Endothelial cell of umbilical vein (primary cell): Measurements from ENCODE around the gene PCSK6. TPM values are rescaled to one million over a fixed set of nuclear protein-coding genes. Genes with fewer than 3 reads are reported as not detected.

ENCODE experiments used
- BruUV-seq: library from RNA; stranded (reverse); fragments of 400-500 nt; replicated peaks from 2 replicates; lab custom pipeline; 2021; lab: Mats Ljungman, UMichigan
- CTCF ChIA-PET: fragments of 300-600, 350-600 bp; sonication (Branson Sonifier 250); formaldehyde crosslinking; loops from one replicate; lab custom pipeline; 2021; ENCODE audit warnings: antibody characterized with exemption, inconsistent platforms; lab: Charles Lee
- POLR2A ChIA-PET: fragments of 300-600, 350-600 bp; sonication (Branson Sonifier 250); formaldehyde crosslinking; loops from one replicate; lab custom pipeline; 2021; ENCODE audit warnings: antibody characterized with exemption, inconsistent platforms; lab: Charles Lee
- DNase-seq: peaks from one replicate; pipeline ENCODE4 v3.0.0-alpha.2; 2011; ENCODE audit warnings: low read depth, low spot score
- FAIRE-seq: peaks from 2 replicates; lab custom pipeline; 2011; peaks lifted over from hg19 to GRCh38; lab: Jason Lieb, UNC
- H2AFZ ChIP-seq: 2 replicates; pipeline ENCODE4 v1.6.0; 2012; ENCODE audit warnings: low read depth, low read length, control low read depth, inconsistent platforms
- H3K27ac ChIP-seq: 2 replicates; pipeline ENCODE4 v1.5.1; 2011; ENCODE audit warnings: low read depth, mild to moderate bottlenecking, control low read depth, low read length, moderate library complexity; ENCODE audit not compliant: insufficient read depth
- H3K27me3 ChIP-seq, 2 experiments: 2 replicates each; pipeline versions ENCODE4 v1.6.0 to v1.6.1; 2011; ENCODE audit warnings: low read length in 2 of 2, mixed read lengths in 1 of 2; ENCODE audit not compliant: control insufficient read depth in 2 of 2, insufficient read depth in 2 of 2
- H3K36me3 ChIP-seq, 2 experiments: 2 replicates in 1 of 2; 3 replicates in 1 of 2; pipeline ENCODE4 v1.5.1; 2011; ENCODE audit warnings: low read length in 2 of 2, mild to moderate bottlenecking in 1 of 2, moderate library complexity in 1 of 2; ENCODE audit not compliant: control insufficient read depth in 2 of 2, insufficient read depth in 2 of 2; ENCODE audit errors: extremely low read depth in 1 of 2
- H3K4me1 ChIP-seq: 3 replicates; pipeline ENCODE4 v1.5.1; 2011; ENCODE audit warnings: mild to moderate bottlenecking, low read length; ENCODE audit not compliant: control insufficient read depth, insufficient read depth; ENCODE audit errors: extremely low read depth
- H3K4me2 ChIP-seq: 2 replicates; pipeline ENCODE4 v1.6.1; 2011; ENCODE audit warnings: low read length, control low read depth, mixed read lengths; ENCODE audit not compliant: insufficient read depth
- H3K4me3 ChIP-seq, 3 experiments: fragments of 200-600 bp in 1 of 3; sonication (generic), shearing (Covaris generic) in 1 of 3; replicated peaks in 1 of 3; 2 replicates each; pipeline ENCODE4 v1.5.1; 2011 to 2016; ENCODE audit warnings: control low read depth in 3 of 3, low read length in 3 of 3, mild to moderate bottlenecking in 2 of 3, inconsistent platforms in 1 of 3, low read depth in 1 of 3, moderate library complexity in 1 of 3; ENCODE audit not compliant: insufficient read depth in 1 of 3
- H3K79me2 ChIP-seq: 2 replicates; pipeline ENCODE4 v1.6.0; 2012; ENCODE audit warnings: low read length, inconsistent platforms; ENCODE audit not compliant: control insufficient read depth, insufficient read depth
- H3K9ac ChIP-seq: replicated peaks from 2 replicates; pipeline ENCODE3; 2011; ENCODE audit warnings: low read length, control low read depth; ENCODE audit not compliant: insufficient read depth; ENCODE audit errors: extremely low read depth
- H3K9me1 ChIP-seq: replicated peaks from 3 replicates; pipeline ENCODE4 v1.6.0; 2011; ENCODE audit warnings: mild to moderate bottlenecking, low read length; ENCODE audit not compliant: control insufficient read depth, insufficient read depth; ENCODE audit errors: extremely low read depth
- H3K9me3 ChIP-seq: replicated peaks from 2 replicates; pipeline ENCODE4 v1.5.1; 2012; ENCODE audit warnings: low read length, inconsistent platforms; ENCODE audit not compliant: control insufficient read depth, insufficient read depth
- H4K20me1 ChIP-seq: replicated peaks from 2 replicates; pipeline ENCODE3; 2011; ENCODE audit warnings: mild to moderate bottlenecking, low read length; ENCODE audit not compliant: control insufficient read depth, insufficient read depth; ENCODE audit errors: extremely low read depth
- CTCF ChIP-seq, 2 donors: IDR thresholded peaks; 1 replicate in 1 of 2; 2 replicates in 1 of 2; pipeline ENCODE4 v1.5.1; 2011; ENCODE audit warnings: low read length in 2 of 2, mild to moderate bottlenecking in 2 of 2, moderate library complexity in 2 of 2, control low read depth in 1 of 2, inconsistent platforms in 1 of 2, low read depth in 1 of 2; ENCODE audit not compliant: insufficient read depth in 1 of 2; ENCODE audit errors: extremely low read depth in 1 of 2
- EZH2 ChIP-seq: IDR thresholded peaks from 2 replicates; pipeline ENCODE4 v1.6.1; 2012; ENCODE audit warnings: borderline replicate concordance, low read depth, mild to moderate bottlenecking, moderate library complexity, low read length, inconsistent platforms; ENCODE audit not compliant: severe bottlenecking
- FOS ChIP-seq: IDR thresholded peaks from 2 replicates; pipeline ENCODE4 v1.6.1; 2011; ENCODE audit warnings: mild to moderate bottlenecking, low read length, moderate library complexity, borderline replicate concordance; ENCODE audit not compliant: insufficient read depth
- GATA2 ChIP-seq: IDR thresholded peaks from 2 replicates; pipeline ENCODE4 v1.7.0; 2011; ENCODE audit warnings: low read depth, mild to moderate bottlenecking, moderate library complexity, mixed read lengths, low read length; ENCODE audit not compliant: insufficient read length, insufficient read depth
- JUN ChIP-seq: IDR thresholded peaks from 2 replicates; pipeline ENCODE4 v1.6.1; 2011; ENCODE audit warnings: borderline replicate concordance, low read depth; ENCODE audit not compliant: insufficient read length, insufficient read depth
- MAX ChIP-seq: IDR thresholded peaks from 2 replicates; pipeline ENCODE4 v1.6.1; 2011; ENCODE audit not compliant: insufficient read depth, insufficient read length
- MYC ChIP-seq: IDR thresholded peaks from one replicate; pipeline ENCODE4 v1.6.1; 2011; ENCODE audit warnings: mild to moderate bottlenecking, low read depth, low read length
- POLR2A ChIP-seq: IDR thresholded peaks from 2 replicates; pipeline ENCODE4 v1.6.1; 2012; ENCODE audit warnings: low read depth, mild to moderate bottlenecking, control low read depth, low read length
- POLR2AphosphoS5 ChIP-seq: IDR thresholded peaks from 2 replicates; pipeline ENCODE4 v1.6.1; 2012; ENCODE audit warnings: low read depth, mild to moderate bottlenecking, control low read depth, low read length, moderate library complexity; ENCODE audit not compliant: insufficient read depth
- dilution Hi-C: fragments of 300-500 bp; cut with MboI; formaldehyde crosslinking; loops from one replicate; pipeline ENCODE4 v1.15.0; 2019; ENCODE audit warnings: low sequenced_read_pairs; ENCODE audit not compliant: extremely low pct_ligation_motif_present
- intact Hi-C: fragments of 100-400 bp; cut with micrococcal nuclease; formaldehyde crosslinking; loops from one replicate; pipeline ENCODE4 v1.10.0; 2022
- polyA plus RNA-seq, 4 experiments: library from polyadenylated mRNA; depleted of rRNA in 3 of 4; stranded (reverse) in 3 of 4; unstranded in 1 of 4; fragments of >200 nt; gene quantifications; 2 replicates each; pipeline versions ENCODE4 v1.2.1 to v1.2.3, GENCODE V29; 2011 to 2012; ENCODE audit warnings: missing spikeins in 1 of 4
- total RNA-seq: library from RNA; stranded (reverse); gene quantifications from 2 replicates; pipeline ENCODE4 v1.2.3, GENCODE V29; 2021

The PCSK6 gene
- total and polyA plus RNA-seq, 2 donors (not counting 3 experiments of a cell fraction or from before 2014, with no cell fraction given) = 0.18 to 0.69 TPM

GRCh38 chr15:101469520-101470288 lies 19.8 kb downstream of the PCSK6 start:
- no peaks in the 10 kb centered on the region for H3K4me1 ChIP-seq
- no peak for TF ChIP-seq POLR2AphosphoS5
- no peak for TF ChIP-seq MAX
- TF ChIP-seq GATA2 = no peak
- TF ChIP-seq CTCF (IDR thresholded peaks at IDR 0.05; ENCODE audit: extremely low read depth in 1 of 2, insufficient read depth in 1 of 2, low read depth in 1 of 2, low read length in 2 of 2) = no peak
- no peak for TF ChIP-seq EZH2
- TF ChIP-seq FOS = no peak
- no peak for TF ChIP-seq POLR2A
- TF ChIP-seq JUN = no peak
- TF ChIP-seq MYC = no peak
- intact Hi-C loops = no loop called here
- H3K4me3 ChIP-seq = no peak overlapping the region
- H3K79me2 ChIP-seq = no peaks in the 10 kb centered on the region
- H3K9me3 ChIP-seq = no peaks in the 10 kb centered on the region
- H3K9me1 ChIP-seq = no peaks in the 10 kb centered on the region
- ChIA-PET CTCF (no interaction called here), POLR2A (no interaction called here)
- no TSS peak for BruUV-seq
- H4K20me1 ChIP-seq = no peaks in the 10 kb centered on the region
- DNase-seq (no peak), FAIRE-seq (no peak)
- no peaks in the 10 kb centered on the region for H3K36me3 ChIP-seq
- H3K9ac ChIP-seq = no peak overlapping the region
- H2AFZ ChIP-seq = no peak overlapping the region
- dilution Hi-C loops = no loop called here
- H3K27me3 ChIP-seq = peaks cover 0 to 6% of the 10 kb centered on the region in 2 experiments
- H3K27ac ChIP-seq = no peak overlapping the region
- H3K4me2 ChIP-seq = no peak overlapping the region
